Measurements from ENCODE around the gene GTF3C4. TPM values are rescaled to one million over a fixed set of nuclear protein-coding genes. Genes with fewer than 3 reads are reported as not detected.

Gene GTF3C4
- total and polyA plus RNA-seq, 2 of the 8 experiments (the other 6 are each of a cell fraction or from before 2014, with no cell fraction given), result 6.8 to 39.2 TPM

DNA sequence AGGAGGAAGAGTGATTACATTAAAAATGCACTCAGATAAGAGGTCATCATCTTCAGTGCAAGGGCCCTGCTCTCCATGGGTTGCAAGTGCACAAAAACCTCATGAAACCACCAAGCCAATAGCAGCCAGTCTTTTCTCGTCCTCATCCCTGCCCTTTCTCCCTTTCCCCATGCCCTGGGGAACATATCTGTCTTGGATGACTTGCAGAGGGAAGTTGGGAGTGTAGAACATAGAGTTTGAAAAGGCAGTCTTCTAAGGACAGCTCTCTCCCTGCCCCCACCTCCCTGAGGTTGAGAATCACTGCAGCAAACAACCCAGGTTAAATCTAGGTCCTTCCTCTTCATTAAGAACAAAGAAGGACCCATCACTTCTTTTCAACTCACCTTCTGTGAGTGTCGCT is 22.5 kb upstream of the GTF3C4 start:
- H3K9ac ChIP-seq (replicated peaks in 1 of 4; ENCODE audit: extremely low read depth in 1 of 4, low read depth in 3 of 4, low read length in 3 of 4), result no peak overlapping the region

More for the DNA sequence above, 22.5 kb upstream of the GTF3C4 start:
- no peaks in the 10 kb centered on the region for H3K27me3 ChIP-seq (replicated peaks in 1 of 4; ENCODE audit: control insufficient read depth in 3 of 4, extremely low read depth in 1 of 4, insufficient read depth in 3 of 4, low read length in 3 of 4)
- H2BK5ac ChIP-seq (ENCODE audit: low read depth, low read length), result no peak overlapping the region
- H4K5ac ChIP-seq (ENCODE audit: insufficient read length, low read depth, low read length), result no peak overlapping the region
- H4K91ac ChIP-seq (replicated peaks; ENCODE audit: insufficient read length, low read length), result no peak overlapping the region
- no peaks in the 10 kb centered on the region for H3K79me1 ChIP-seq (ENCODE audit: low read depth, low read length)
- no peaks in the 10 kb centered on the region for H3K4me1 ChIP-seq (replicated peaks in 1 of 4; ENCODE audit: control insufficient read depth in 3 of 4, insufficient read depth in 4 of 4, low read length in 3 of 4)
- H2AFZ ChIP-seq (ENCODE audit: low read length), result no peak overlapping the region
- TF ChIP-seq KDM4A (IDR thresholded peaks at IDR 0.05; ENCODE audit: low read depth, low read length, severe bottlenecking), result no peak
- TF ChIP-seq CREB1 (IDR thresholded peaks at IDR 0.05), result no peak
- no peak for TF ChIP-seq SIRT6 (IDR thresholded peaks at IDR 0.05; ENCODE audit: low read length)
- TF ChIP-seq EGR1 (IDR thresholded peaks at IDR 0.05; ENCODE audit: borderline replicate concordance, low read depth, low read length), result no peak
- TF ChIP-seq KDM1A (IDR thresholded peaks at IDR 0.05; ENCODE audit: borderline replicate concordance, low read length), result no peak
- no peak for TF ChIP-seq TCF12 (IDR thresholded peaks at IDR 0.05; ENCODE audit: low read depth, low read length)
- no peak for TF ChIP-seq POLR2A (IDR thresholded peaks at IDR 0.05; ENCODE audit: control extremely low read depth in 1 of 2, low read depth in 2 of 2, low read length in 2 of 2)
- TF ChIP-seq NRF1 (IDR thresholded peaks at IDR 0.05; ENCODE audit: low read depth, low read length), result no peak
- TF ChIP-seq GABPA (IDR thresholded peaks at IDR 0.05; ENCODE audit: borderline replicate concordance, insufficient read depth, low read length), result no peak
- TF ChIP-seq MAFK (IDR thresholded peaks at IDR 0.05; ENCODE audit: low read depth, low read length), result no peak
- TF ChIP-seq SP1 (IDR thresholded peaks at IDR 0.05; ENCODE audit: low read depth, low read length), result no peak
- no peak for TF ChIP-seq TBP (IDR thresholded peaks at IDR 0.05; ENCODE audit: low read depth, low read length)
- no peak for TF ChIP-seq TAF1 (IDR thresholded peaks at IDR 0.05; ENCODE audit: low read depth, low read length)
- no peak overlapping the region for H3K56ac ChIP-seq (replicated peaks; ENCODE audit: insufficient read length, low read depth, low read length)
- H4K20me1 ChIP-seq (replicated peaks in 1 of 2; ENCODE audit: control insufficient read depth in 1 of 2, insufficient read depth in 2 of 2, low read length in 2 of 2), result peaks cover 0 to 4% of the 10 kb centered on the region in 2 experiments
- FAIRE-seq (no peak), DNase-seq (ENCODE audit: low read depth in 1 of 2, low spot score in 2 of 2) (no peak)
- H3K27ac ChIP-seq (ENCODE audit: low read depth, low read length), result no peak overlapping the region
- ChIA-PET POLR2A (ENCODE audit: partially characterized antibody) (no interaction called here), CTCF (ENCODE audit: partially characterized antibody) (interaction anchor here (0.8 to 1.2 kb wide), 3 partner anchors 12 to 25 kb away, joined by 3 read pairs; no protein-coding TSS in a partner anchor)
- no peak overlapping the region for H2BK20ac ChIP-seq (ENCODE audit: low read length)
- H3K4me2 ChIP-seq (ENCODE audit: insufficient read depth in 1 of 2, low read depth in 2 of 2, low read length in 2 of 2), result no peak overlapping the region
- H3K23ac ChIP-seq (ENCODE audit: insufficient read length), result no peak overlapping the region
- no peak overlapping the region for H4K8ac ChIP-seq (ENCODE audit: extremely low read depth, insufficient read depth, low read length)
- 81% methylated on average over 2 of the region's 2 CpGs; no CpG with 5 or more reads in 1 of the 2 experiments for WGBS, 2 experiments (ENCODE audit: extremely low coverage in 1 of 2, insufficient coverage in 1 of 2, insufficient read length in 1 of 2, insufficient replicate concordance in 2 of 2, low coverage in 1 of 2, low lambda C conversion rate in 2 of 2, missing lambda C conversion rate in 1 of 2)
- H2BK12ac ChIP-seq (ENCODE audit: low read depth, low read length), result no peak overlapping the region
- H3K18ac ChIP-seq (ENCODE audit: extremely low read depth, low read length), result no peak overlapping the region
- no peak overlapping the region for H3K4ac ChIP-seq (replicated peaks; ENCODE audit: insufficient read length, low read depth, low read length)
- no peak overlapping the region for H2BK15ac ChIP-seq (ENCODE audit: low read length)
- no peaks in the 10 kb centered on the region for H3K9me3 ChIP-seq (ENCODE audit: insufficient read depth in 2 of 2, low read depth in 1 of 2, low read length in 1 of 2)
- no peaks in the 10 kb centered on the region for H3K23me2 ChIP-seq (ENCODE audit: low read depth, low read length)
- no peak overlapping the region for H3K14ac ChIP-seq (ENCODE audit: insufficient read length)
- no peaks in the 10 kb centered on the region for H3K79me2 ChIP-seq (ENCODE audit: control insufficient read depth in 1 of 2, insufficient read depth in 2 of 2, low read length in 2 of 2)
- H2BK120ac ChIP-seq (replicated peaks; ENCODE audit: low read depth, low read length), result no peak overlapping the region
- H2AK5ac ChIP-seq (ENCODE audit: low read depth, low read length), result no peak overlapping the region
- no peak overlapping the region for H3K4me3 ChIP-seq (ENCODE audit: extremely low read depth in 1 of 4, insufficient read depth in 2 of 4, low read depth in 3 of 4, low read length in 4 of 4)
- H3K36me3 ChIP-seq (ENCODE audit: control insufficient read depth in 2 of 4, insufficient read depth in 4 of 4, low read length in 3 of 4), result peaks cover 16 to 59% (median 45%) of the 10 kb centered on the region in 4 experiments; a peak in 7 of 8 replicates

Data from H1 (cell line).